ENCODE measurements around the gene FRMD4A. TPM values are rescaled to one million over a fixed set of nuclear protein-coding genes. Genes with fewer than 3 reads are reported as not detected.

The FRMD4A gene
- total RNA-seq, 1 experiment from 2014 or later, result 7.1 TPM

GRCh38 chr10:14114791-14115190, 215.9 kb downstream of the FRMD4A start:
- Histone ChIP-seq H3K4me3 (ENCODE audit: low read length) (no peak overlapping the region), H3K4me2 (ENCODE audit: low read length) (no peak overlapping the region), H3K9ac (ENCODE audit: low read length) (no peak overlapping the region), H3K4me1 (ENCODE audit: insufficient read depth, low read length) (no peaks in the 10 kb centered on the region), H3K9me2 (replicated peaks; ENCODE audit: low read length) (no peaks in the 10 kb centered on the region), H3K27ac (ENCODE audit: low read length) (no peak overlapping the region), H3F3A (ENCODE audit: low read length, unreplicated experiment) (no peaks in the 10 kb centered on the region), H2AFZ (ENCODE audit: low read length) (no peak overlapping the region), H3K9me3 (ENCODE audit: low read length) (no peaks in the 10 kb centered on the region), H3K79me2 (ENCODE audit: low read length) (no peaks in the 10 kb centered on the region), H3K36me3 (ENCODE audit: low read depth, low read length) (no peaks in the 10 kb centered on the region), H4K20me1 (ENCODE audit: low read length) (no peaks in the 10 kb centered on the region), H3K27me3 (ENCODE audit: low read length) (0 out of 2 replicates have a peak, but pooled peaks cover 3% of the 10 kb centered on the region)
- ATAC-seq (no peak), DNase-seq (no peak)
- ChIA-PET CTCF (no interaction called here), POLR2A (ENCODE audit: unreplicated experiment) (no interaction called here)
- intact Hi-C loops (cut with micrococcal nuclease), result no loop called here
- TF ChIP-seq EZH2 (IDR thresholded peaks at IDR 0.05; ENCODE audit: low read length, unreplicated experiment) (no peak), EZH2phosphoT487 (IDR thresholded peaks at IDR 0.05; ENCODE audit: borderline replicate concordance, low read length) (no peak)
- TF ChIP-seq, protein P1, sequence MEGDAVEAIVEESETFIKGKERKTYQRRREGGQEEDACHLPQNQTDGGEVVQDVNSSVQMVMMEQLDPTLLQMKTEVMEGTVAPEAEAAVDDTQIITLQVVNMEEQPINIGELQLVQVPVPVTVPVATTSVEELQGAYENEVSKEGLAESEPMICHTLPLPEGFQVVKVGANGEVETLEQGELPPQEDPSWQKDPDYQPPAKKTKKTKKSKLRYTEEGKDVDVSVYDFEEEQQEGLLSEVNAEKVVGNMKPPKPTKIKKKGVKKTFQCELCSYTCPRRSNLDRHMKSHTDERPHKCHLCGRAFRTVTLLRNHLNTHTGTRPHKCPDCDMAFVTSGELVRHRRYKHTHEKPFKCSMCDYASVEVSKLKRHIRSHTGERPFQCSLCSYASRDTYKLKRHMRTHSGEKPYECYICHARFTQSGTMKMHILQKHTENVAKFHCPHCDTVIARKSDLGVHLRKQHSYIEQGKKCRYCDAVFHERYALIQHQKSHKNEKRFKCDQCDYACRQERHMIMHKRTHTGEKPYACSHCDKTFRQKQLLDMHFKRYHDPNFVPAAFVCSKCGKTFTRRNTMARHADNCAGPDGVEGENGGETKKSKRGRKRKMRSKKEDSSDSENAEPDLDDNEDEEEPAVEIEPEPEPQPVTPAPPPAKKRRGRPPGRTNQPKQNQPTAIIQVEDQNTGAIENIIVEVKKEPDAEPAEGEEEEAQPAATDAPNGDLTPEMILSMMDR (conservative IDR thresholded peaks at IDR 0.05; ENCODE audit: low read depth, low read length), result no peak
- no TSS peak for BruUV-seq (replicated peaks)

GRCh38 chr10:14112056-14112455, 218.7 kb downstream of the FRMD4A start:
- intact Hi-C loops (cut with micrococcal nuclease), result no loop called here
- no TSS peak for BruUV-seq (replicated peaks)
- CTCF ChIA-PET, result no interaction called here

GRCh38 chr10:14111208-14111607, 219.5 kb downstream of the FRMD4A start:
- Histone ChIP-seq H3K79me2 (ENCODE audit: low read length) (no peaks in the 10 kb centered on the region), H3F3A (ENCODE audit: low read length, unreplicated experiment) (no peaks in the 10 kb centered on the region), H3K9me3 (ENCODE audit: low read length) (no peaks in the 10 kb centered on the region), H2AFZ (ENCODE audit: low read length) (no peak overlapping the region), H3K36me3 (ENCODE audit: low read depth, low read length) (no peaks in the 10 kb centered on the region), H3K9me2 (replicated peaks; ENCODE audit: low read length) (no peaks in the 10 kb centered on the region), H3K27ac (ENCODE audit: low read length) (no peak overlapping the region), H3K4me1 (ENCODE audit: insufficient read depth, low read length) (no peaks in the 10 kb centered on the region), H4K20me1 (ENCODE audit: low read length) (no peaks in the 10 kb centered on the region), H3K27me3 (ENCODE audit: low read length) (0 out of 2 replicates have a peak, but pooled peaks cover 3% of the 10 kb centered on the region), H3K9ac (ENCODE audit: low read length) (no peak overlapping the region), H3K4me2 (ENCODE audit: low read length) (no peak overlapping the region), H3K4me3 (ENCODE audit: low read length) (no peak overlapping the region)
- ATAC-seq, result no peak
- TF ChIP-seq EZH2 (IDR thresholded peaks at IDR 0.05; ENCODE audit: low read length, unreplicated experiment), result no peak
- TF ChIP-seq EZH2phosphoT487 (IDR thresholded peaks at IDR 0.05; ENCODE audit: borderline replicate concordance, low read length), result no peak
- TF ChIP-seq, protein P1 (conservative IDR thresholded peaks at IDR 0.05; ENCODE audit: low read depth, low read length), result no peak
- BruUV-seq (replicated peaks), result no TSS peak
- intact Hi-C loops (cut with micrococcal nuclease), result no loop called here
- DNase-seq, result no peak
- ChIA-PET CTCF (interaction anchor here (0.6 kb wide), 1 partner anchor 636 kb away, joined by 5 read pairs; no protein-coding TSS in a partner anchor), POLR2A (ENCODE audit: unreplicated experiment) (no interaction called here)

More at GRCh38 chr10:14112056-14112455, 218.7 kb downstream of the FRMD4A start:
- no peaks in the 10 kb centered on the region for H4K20me1 ChIP-seq (ENCODE audit: low read length)
- H3K4me2 ChIP-seq (ENCODE audit: low read length), result no peak overlapping the region
- no peak for TF ChIP-seq EZH2 (IDR thresholded peaks at IDR 0.05; ENCODE audit: low read length, unreplicated experiment)
- TF ChIP-seq, protein P1 (conservative IDR thresholded peaks at IDR 0.05; ENCODE audit: low read depth, low read length), result no peak
- H3K4me1 ChIP-seq (ENCODE audit: insufficient read depth, low read length), result no peaks in the 10 kb centered on the region
- no peaks in the 10 kb centered on the region for H3K79me2 ChIP-seq (ENCODE audit: low read length)
- ATAC-seq (no peak), DNase-seq (no peak)
- H3F3A ChIP-seq (ENCODE audit: low read length, unreplicated experiment), result no peaks in the 10 kb centered on the region
- POLR2A ChIA-PET (ENCODE audit: unreplicated experiment), result no interaction called here
- H3K27me3 ChIP-seq (ENCODE audit: low read length), result 0 out of 2 replicates have a peak, but pooled peaks cover 3% of the 10 kb centered on the region
- H2AFZ ChIP-seq (ENCODE audit: low read length), result no peak overlapping the region
- H3K36me3 ChIP-seq (ENCODE audit: low read depth, low read length), result no peaks in the 10 kb centered on the region
- no peaks in the 10 kb centered on the region for H3K9me3 ChIP-seq (ENCODE audit: low read length)
- H3K4me3 ChIP-seq (ENCODE audit: low read length), result no peak overlapping the region
- no peak overlapping the region for H3K27ac ChIP-seq (ENCODE audit: low read length)
- no peak overlapping the region for H3K9ac ChIP-seq (ENCODE audit: low read length)
- H3K9me2 ChIP-seq (replicated peaks; ENCODE audit: low read length), result no peaks in the 10 kb centered on the region
